Measurements from ENCODE around the gene AFF2. TPM values are rescaled to one million over a fixed set of nuclear protein-coding genes. Genes with fewer than 3 reads are reported as not detected.

The AFF2 gene
- total RNA-seq, 4 donors from 2014 or later = 0.27 to 0.32 TPM; not detected in 2

DNA sequence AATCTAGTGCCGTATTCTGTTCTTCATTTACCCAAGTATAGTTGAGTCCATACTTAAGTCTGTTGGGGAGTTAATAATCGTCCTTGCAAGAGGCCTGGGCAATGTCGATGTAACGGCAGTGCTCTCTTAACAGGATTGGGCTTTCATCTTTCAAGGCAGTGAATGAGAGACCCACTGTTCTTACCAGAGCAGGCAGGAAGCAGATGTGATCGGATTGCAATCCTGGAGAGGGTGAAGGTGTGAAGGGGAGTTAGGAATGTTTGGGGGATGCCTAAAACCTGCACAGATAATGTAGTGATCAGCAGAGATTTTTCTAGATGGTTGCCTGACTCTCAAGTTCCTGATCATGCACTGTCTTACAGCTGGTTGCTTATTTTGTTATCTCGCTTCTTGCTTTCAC, 308.4 kb downstream of the AFF2 start:
- H3K27me3 ChIP-seq = no peaks in the 10 kb centered on the region
- H3K27ac ChIP-seq = no peak overlapping the region
- 68% methylated on average over 6 of the region's 6 CpGs; no CpG with 5 or more reads in 1 of the 2 donors for WGBS, 2 donors (ENCODE audit: low coverage in 1 of 2)
- no peaks in the 10 kb centered on the region for H3K36me3 ChIP-seq
- no peaks in the 10 kb centered on the region for H3K9me3 ChIP-seq
- no peak for DNase-seq
- TF ChIP-seq POLR2A (IDR thresholded peaks at IDR 0.05) (no peak), EP300 (IDR thresholded peaks at IDR 0.05; ENCODE audit: low read depth) (no peak), POLR2AphosphoS5 (IDR thresholded peaks at IDR 0.05) (no peak)
- TF ChIP-seq, protein P1, sequence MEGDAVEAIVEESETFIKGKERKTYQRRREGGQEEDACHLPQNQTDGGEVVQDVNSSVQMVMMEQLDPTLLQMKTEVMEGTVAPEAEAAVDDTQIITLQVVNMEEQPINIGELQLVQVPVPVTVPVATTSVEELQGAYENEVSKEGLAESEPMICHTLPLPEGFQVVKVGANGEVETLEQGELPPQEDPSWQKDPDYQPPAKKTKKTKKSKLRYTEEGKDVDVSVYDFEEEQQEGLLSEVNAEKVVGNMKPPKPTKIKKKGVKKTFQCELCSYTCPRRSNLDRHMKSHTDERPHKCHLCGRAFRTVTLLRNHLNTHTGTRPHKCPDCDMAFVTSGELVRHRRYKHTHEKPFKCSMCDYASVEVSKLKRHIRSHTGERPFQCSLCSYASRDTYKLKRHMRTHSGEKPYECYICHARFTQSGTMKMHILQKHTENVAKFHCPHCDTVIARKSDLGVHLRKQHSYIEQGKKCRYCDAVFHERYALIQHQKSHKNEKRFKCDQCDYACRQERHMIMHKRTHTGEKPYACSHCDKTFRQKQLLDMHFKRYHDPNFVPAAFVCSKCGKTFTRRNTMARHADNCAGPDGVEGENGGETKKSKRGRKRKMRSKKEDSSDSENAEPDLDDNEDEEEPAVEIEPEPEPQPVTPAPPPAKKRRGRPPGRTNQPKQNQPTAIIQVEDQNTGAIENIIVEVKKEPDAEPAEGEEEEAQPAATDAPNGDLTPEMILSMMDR (IDR thresholded peaks at IDR 0.05) = no peak
- no peaks in the 10 kb centered on the region for H3K4me1 ChIP-seq
- intact Hi-C loops (cut with DNase I; ENCODE audit: low total_unique reads) = no loop called here
- in situ Hi-C loops (cut with MboI; ENCODE audit: low pct_ligation_motif_present in 1 of 4, low pct_unique_long_range_greater_than_20kb in 1 of 4, low sequenced_read_pairs in 3 of 4) = no loop called here
- H3K4me3 ChIP-seq = no peak overlapping the region

DNA sequence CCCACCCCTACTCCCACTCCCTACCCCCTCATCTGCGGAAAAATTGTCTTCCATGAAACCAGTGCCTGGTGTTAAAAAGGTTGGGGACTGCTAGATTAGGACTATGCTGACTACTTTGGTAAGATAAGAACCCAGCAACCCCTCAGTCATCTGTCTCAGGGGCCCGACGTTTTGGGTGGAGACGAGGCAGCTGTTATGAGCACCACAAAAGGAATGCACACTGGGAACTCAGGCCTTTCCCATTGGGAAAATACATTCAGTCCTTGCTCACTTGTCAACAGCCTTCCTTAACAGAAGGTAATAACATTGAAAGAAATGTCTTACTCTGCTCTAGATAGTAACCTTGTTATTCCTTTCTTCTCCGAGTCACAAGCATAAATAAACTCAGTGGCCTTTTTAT, 310.8 kb downstream of the AFF2 start:
- Histone ChIP-seq H3K27ac (no peak overlapping the region), H3K9me3 (no peaks in the 10 kb centered on the region), H3K4me1 (no peaks in the 10 kb centered on the region), H3K36me3 (no peaks in the 10 kb centered on the region), H3K27me3 (no peaks in the 10 kb centered on the region), H3K4me3 (no peak overlapping the region)
- TF ChIP-seq, protein P1 (IDR thresholded peaks at IDR 0.05) = no peak
- TF ChIP-seq POLR2A (IDR thresholded peaks at IDR 0.05) = no peak
- TF ChIP-seq POLR2AphosphoS5 (IDR thresholded peaks at IDR 0.05) = no peak
- TF ChIP-seq EP300 (IDR thresholded peaks at IDR 0.05; ENCODE audit: low read depth) = no peak
- intact Hi-C loops (cut with DNase I; ENCODE audit: low total_unique reads) = no loop called here
- no peak for DNase-seq
- WGBS, 2 donors (ENCODE audit: low coverage in 1 of 2) = 59 to 89% methylated on average over 3 to 5 of the region's 5 CpGs
- in situ Hi-C loops (cut with MboI; ENCODE audit: low pct_ligation_motif_present in 1 of 4, low pct_unique_long_range_greater_than_20kb in 1 of 4, low sequenced_read_pairs in 3 of 4) = no loop called here

DNA sequence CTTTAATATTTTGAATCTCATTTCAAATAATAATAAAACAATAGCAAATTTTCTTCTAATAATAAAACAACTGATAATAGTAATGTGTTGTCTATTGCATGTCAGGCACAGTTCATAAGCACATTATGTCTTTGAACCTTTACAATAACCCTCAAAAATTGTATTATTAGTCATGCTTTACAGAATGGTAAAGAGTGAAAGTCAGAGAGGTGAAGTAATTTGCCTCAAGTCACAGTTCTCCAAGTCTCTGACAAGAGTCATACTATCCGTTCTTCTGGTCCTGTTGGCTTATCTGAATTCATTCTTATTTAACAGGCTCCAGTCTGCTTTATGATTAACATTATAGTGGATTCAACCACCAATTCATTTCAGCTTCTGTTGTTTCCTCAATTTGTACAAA, 313.0 kb downstream of the AFF2 start:
- TF ChIP-seq EP300 (IDR thresholded peaks at IDR 0.05; ENCODE audit: low read depth) (no peak), POLR2A (IDR thresholded peaks at IDR 0.05) (no peak), POLR2AphosphoS5 (IDR thresholded peaks at IDR 0.05) (no peak)
- TF ChIP-seq, protein P1 (IDR thresholded peaks at IDR 0.05) = no peak
- Histone ChIP-seq H3K9me3 (no peaks in the 10 kb centered on the region), H3K36me3 (no peaks in the 10 kb centered on the region), H3K4me1 (no peaks in the 10 kb centered on the region), H3K27ac (no peak overlapping the region), H3K27me3 (no peaks in the 10 kb centered on the region), H3K4me3 (no peak overlapping the region)
- no peak for DNase-seq
- in situ Hi-C loops (cut with MboI; ENCODE audit: low pct_ligation_motif_present in 1 of 4, low pct_unique_long_range_greater_than_20kb in 1 of 4, low sequenced_read_pairs in 3 of 4) (no loop called here), intact Hi-C loops (cut with DNase I; ENCODE audit: low total_unique reads) (no loop called here)
- WGBS, 2 donors (ENCODE audit: low coverage in 1 of 2) = 70% methylated on average over 1 of the region's 1 CpG; no CpG with 5 or more reads in 1 of the 2 donors

DNA sequence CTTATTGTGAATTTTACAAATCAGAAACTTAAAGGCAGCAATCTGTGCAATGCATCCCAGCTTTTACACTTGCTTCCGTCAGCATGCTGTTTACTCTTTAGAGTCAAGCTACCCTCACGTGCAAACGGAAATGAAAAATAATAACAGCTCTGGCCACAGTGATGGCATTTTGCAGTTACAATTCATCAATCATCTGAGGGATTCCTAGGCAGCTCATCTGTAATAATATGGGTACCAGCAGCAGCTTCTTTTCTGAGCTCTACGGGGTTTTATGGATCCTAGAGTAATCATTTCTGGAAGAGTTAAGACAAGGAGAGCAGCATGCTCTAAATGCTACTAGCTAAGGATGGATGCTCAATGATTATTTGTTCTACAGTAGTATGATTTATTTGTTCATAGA, 313.6 kb downstream of the AFF2 start:
- WGBS, 2 donors (ENCODE audit: low coverage in 1 of 2) = 72 to 80% methylated on average over 1 to 4 of the region's 4 CpGs
- in situ Hi-C loops (cut with MboI; ENCODE audit: low pct_ligation_motif_present in 1 of 4, low pct_unique_long_range_greater_than_20kb in 1 of 4, low sequenced_read_pairs in 3 of 4) = no loop called here
- no peaks in the 10 kb centered on the region for H3K27me3 ChIP-seq

More for the DNA sequence above, 313.6 kb downstream of the AFF2 start:
- intact Hi-C loops (cut with DNase I; ENCODE audit: low total_unique reads) = no loop called here
- Histone ChIP-seq H3K27ac (no peak overlapping the region), H3K4me1 (no peaks in the 10 kb centered on the region), H3K9me3 (no peaks in the 10 kb centered on the region), H3K36me3 (no peaks in the 10 kb centered on the region), H3K4me3 (no peak overlapping the region)
- TF ChIP-seq, protein P1 (IDR thresholded peaks at IDR 0.05) = no peak
- TF ChIP-seq POLR2AphosphoS5 (IDR thresholded peaks at IDR 0.05) (no peak), POLR2A (IDR thresholded peaks at IDR 0.05) (no peak), EP300 (IDR thresholded peaks at IDR 0.05; ENCODE audit: low read depth) (no peak)
- no peak for DNase-seq
